Measurements from ENCODE around the gene RNF130.

DNA sequence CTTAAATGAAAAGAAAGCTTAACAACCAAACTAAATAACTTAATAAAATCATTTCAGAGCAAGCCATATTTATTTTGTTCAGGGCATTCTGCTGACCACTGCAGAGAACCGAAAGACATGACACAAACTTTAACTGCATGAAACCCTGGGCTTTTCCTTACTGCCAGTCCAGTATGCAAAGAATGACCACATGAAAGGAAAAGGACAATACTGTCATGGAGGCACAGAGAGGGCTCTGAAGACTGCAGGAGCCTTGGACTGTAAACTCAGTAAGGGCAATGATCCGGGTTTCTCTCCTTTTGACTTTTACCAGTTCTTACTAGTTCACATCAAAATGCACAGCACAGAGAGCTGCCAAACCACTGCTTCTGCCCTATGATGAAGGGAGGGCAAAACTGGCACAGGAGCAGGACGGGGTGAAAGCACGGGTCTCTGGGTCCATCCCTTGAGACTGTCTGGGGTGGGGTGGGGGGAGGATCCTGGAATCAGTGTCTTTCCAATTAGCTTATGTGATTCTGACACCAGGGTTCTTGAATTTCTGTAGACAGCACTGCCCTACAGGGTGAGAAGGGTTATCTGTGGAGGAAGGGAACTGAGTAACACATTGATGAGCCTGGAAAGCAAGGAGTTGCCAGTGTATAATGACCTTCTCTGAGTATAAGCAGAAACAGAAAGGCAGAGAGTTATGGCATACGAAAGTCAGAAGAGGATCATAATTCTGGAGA is 44.7 kb downstream of the RNF130 start:
- TF ChIP-seq, protein P1, sequence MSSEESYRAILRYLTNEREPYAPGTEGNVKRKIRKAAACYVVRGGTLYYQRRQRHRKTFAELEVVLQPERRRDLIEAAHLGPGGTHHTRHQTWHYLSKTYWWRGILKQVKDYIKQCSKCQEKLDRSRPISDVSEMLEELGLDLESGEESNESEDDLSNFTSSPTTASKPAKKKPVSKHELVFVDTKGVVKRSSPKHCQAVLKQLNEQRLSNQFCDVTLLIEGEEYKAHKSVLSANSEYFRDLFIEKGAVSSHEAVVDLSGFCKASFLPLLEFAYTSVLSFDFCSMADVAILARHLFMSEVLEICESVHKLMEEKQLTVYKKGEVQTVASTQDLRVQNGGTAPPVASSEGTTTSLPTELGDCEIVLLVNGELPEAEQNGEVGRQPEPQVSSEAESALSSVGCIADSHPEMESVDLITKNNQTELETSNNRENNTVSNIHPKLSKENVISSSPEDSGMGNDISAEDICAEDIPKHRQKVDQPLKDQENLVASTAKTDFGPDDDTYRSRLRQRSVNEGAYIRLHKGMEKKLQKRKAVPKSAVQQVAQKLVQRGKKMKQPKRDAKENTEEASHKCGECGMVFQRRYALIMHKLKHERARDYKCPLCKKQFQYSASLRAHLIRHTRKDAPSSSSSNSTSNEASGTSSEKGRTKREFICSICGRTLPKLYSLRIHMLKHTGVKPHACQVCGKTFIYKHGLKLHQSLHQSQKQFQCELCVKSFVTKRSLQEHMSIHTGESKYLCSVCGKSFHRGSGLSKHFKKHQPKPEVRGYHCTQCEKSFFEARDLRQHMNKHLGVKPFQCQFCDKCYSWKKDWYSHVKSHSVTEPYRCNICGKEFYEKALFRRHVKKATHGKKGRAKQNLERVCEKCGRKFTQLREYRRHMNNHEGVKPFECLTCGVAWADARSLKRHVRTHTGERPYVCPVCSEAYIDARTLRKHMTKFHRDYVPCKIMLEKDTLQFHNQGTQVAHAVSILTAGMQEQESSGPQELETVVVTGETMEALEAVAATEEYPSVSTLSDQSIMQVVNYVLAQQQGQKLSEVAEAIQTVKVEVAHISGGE (tag by site-specific recombination; conservative IDR thresholded peaks at IDR 0.05; ENCODE audit: low read depth), result no peak
- TF ChIP-seq, protein P2, sequence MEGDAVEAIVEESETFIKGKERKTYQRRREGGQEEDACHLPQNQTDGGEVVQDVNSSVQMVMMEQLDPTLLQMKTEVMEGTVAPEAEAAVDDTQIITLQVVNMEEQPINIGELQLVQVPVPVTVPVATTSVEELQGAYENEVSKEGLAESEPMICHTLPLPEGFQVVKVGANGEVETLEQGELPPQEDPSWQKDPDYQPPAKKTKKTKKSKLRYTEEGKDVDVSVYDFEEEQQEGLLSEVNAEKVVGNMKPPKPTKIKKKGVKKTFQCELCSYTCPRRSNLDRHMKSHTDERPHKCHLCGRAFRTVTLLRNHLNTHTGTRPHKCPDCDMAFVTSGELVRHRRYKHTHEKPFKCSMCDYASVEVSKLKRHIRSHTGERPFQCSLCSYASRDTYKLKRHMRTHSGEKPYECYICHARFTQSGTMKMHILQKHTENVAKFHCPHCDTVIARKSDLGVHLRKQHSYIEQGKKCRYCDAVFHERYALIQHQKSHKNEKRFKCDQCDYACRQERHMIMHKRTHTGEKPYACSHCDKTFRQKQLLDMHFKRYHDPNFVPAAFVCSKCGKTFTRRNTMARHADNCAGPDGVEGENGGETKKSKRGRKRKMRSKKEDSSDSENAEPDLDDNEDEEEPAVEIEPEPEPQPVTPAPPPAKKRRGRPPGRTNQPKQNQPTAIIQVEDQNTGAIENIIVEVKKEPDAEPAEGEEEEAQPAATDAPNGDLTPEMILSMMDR (tag by site-specific recombination; IDR thresholded peaks at IDR 0.05), result no peak
- TF ChIP-seq ZNF792 (tag by site-specific recombination; IDR thresholded peaks at IDR 0.05), result no peak
- TF ChIP-seq ZNF768 (tag by site-specific recombination; IDR thresholded peaks at IDR 0.05), result no peak
- no peak for TF ChIP-seq SP2 (tag by site-specific recombination; IDR thresholded peaks at IDR 0.05)
- no peak for TF ChIP-seq ZBTB7A (tag by site-specific recombination; IDR thresholded peaks at IDR 0.05; ENCODE audit: low read depth)
- TF ChIP-seq, protein P3, sequence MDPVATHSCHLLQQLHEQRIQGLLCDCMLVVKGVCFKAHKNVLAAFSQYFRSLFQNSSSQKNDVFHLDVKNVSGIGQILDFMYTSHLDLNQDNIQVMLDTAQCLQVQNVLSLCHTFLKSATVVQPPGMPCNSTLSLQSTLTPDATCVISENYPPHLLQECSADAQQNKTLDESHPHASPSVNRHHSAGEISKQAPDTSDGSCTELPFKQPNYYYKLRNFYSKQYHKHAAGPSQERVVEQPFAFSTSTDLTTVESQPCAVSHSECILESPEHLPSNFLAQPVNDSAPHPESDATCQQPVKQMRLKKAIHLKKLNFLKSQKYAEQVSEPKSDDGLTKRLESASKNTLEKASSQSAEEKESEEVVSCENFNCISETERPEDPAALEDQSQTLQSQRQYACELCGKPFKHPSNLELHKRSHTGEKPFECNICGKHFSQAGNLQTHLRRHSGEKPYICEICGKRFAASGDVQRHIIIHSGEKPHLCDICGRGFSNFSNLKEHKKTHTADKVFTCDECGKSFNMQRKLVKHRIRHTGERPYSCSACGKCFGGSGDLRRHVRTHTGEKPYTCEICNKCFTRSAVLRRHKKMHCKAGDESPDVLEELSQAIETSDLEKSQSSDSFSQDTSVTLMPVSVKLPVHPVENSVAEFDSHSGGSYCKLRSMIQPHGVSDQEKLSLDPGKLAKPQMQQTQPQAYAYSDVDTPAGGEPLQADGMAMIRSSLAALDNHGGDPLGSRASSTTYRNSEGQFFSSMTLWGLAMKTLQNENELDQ (tag by site-specific recombination; IDR thresholded peaks at IDR 0.05; ENCODE audit: low read depth), result no peak
- TF ChIP-seq ZBTB17 (tag by site-specific recombination; IDR thresholded peaks at IDR 0.05), result no peak
- TF ChIP-seq ZNF157 (tag by site-specific recombination; IDR thresholded peaks at IDR 0.05), result no peak
- TF ChIP-seq, protein P4, sequence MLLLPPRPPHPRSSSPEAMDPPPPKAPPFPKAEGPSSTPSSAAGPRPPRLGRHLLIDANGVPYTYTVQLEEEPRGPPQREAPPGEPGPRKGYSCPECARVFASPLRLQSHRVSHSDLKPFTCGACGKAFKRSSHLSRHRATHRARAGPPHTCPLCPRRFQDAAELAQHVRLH (tag by site-specific recombination; IDR thresholded peaks at IDR 0.05), result no peak
- no peak for TF ChIP-seq ZNF214 (tag by site-specific recombination; IDR thresholded peaks at IDR 0.05; ENCODE audit: borderline replicate concordance)
- no peak for TF ChIP-seq HOXA7 (CRISPR knock-in tag; IDR thresholded peaks at IDR 0.05; ENCODE audit: borderline replicate concordance)
- TF ChIP-seq MZF1 (tag by site-specific recombination; IDR thresholded peaks at IDR 0.05; ENCODE audit: borderline replicate concordance), result no peak
- TF ChIP-seq, protein P5, sequence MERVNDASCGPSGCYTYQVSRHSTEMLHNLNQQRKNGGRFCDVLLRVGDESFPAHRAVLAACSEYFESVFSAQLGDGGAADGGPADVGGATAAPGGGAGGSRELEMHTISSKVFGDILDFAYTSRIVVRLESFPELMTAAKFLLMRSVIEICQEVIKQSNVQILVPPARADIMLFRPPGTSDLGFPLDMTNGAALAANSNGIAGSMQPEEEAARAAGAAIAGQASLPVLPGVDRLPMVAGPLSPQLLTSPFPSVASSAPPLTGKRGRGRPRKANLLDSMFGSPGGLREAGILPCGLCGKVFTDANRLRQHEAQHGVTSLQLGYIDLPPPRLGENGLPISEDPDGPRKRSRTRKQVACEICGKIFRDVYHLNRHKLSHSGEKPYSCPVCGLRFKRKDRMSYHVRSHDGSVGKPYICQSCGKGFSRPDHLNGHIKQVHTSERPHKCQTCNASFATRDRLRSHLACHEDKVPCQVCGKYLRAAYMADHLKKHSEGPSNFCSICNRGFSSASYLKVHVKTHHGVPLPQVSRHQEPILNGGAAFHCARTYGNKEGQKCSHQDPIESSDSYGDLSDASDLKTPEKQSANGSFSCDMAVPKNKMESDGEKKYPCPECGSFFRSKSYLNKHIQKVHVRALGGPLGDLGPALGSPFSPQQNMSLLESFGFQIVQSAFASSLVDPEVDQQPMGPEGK (tag by site-specific recombination; IDR thresholded peaks at IDR 0.05), result no peak

All from HEK293 (cell line).